ENCODE data around the gene PARD3B.

DNA sequence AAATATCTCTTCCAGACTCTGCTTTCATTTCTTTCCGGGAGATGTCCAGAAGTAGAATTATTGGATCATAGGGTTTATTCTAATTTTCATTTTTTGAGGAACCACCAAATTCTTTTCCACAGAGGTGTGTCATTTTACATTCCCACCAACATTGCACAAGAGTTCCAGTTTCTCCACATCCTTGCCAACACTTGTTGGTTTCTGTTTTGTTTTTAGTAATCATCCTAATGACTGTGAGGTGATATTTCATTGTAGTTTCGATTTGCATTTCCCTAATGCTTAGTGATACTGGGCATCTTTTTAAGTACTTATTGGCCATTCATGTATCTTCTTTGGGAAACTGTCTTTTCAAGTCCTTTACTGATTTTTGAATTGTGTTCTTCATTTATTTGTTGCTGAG lies 513.1 kb downstream of the PARD3B start:
- TF ChIP-seq, protein P1, sequence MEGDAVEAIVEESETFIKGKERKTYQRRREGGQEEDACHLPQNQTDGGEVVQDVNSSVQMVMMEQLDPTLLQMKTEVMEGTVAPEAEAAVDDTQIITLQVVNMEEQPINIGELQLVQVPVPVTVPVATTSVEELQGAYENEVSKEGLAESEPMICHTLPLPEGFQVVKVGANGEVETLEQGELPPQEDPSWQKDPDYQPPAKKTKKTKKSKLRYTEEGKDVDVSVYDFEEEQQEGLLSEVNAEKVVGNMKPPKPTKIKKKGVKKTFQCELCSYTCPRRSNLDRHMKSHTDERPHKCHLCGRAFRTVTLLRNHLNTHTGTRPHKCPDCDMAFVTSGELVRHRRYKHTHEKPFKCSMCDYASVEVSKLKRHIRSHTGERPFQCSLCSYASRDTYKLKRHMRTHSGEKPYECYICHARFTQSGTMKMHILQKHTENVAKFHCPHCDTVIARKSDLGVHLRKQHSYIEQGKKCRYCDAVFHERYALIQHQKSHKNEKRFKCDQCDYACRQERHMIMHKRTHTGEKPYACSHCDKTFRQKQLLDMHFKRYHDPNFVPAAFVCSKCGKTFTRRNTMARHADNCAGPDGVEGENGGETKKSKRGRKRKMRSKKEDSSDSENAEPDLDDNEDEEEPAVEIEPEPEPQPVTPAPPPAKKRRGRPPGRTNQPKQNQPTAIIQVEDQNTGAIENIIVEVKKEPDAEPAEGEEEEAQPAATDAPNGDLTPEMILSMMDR (IDR thresholded peaks at IDR 0.05; ENCODE audit: insufficient read depth, low read length), result no peak
- no peak for TF ChIP-seq POLR2AphosphoS5 (IDR thresholded peaks at IDR 0.05; ENCODE audit: low read depth)
